GM19463 (cell line): ENCODE measurements around the gene PDZD2.
"Not testable (repeated sequence)": the region's sequence is repeated elsewhere in the genome, so short reads cannot be mapped to it uniquely, and the experiment has no call there.

Experiments used
- ATAC-seq: cut with Tn5 transposase; IDR thresholded peaks from one replicate; pipeline ENCODE4 v1.9.1; 2021; ENCODE audit warnings: mild to moderate bottlenecking, moderate library complexity; ENCODE audit not compliant: unreplicated experiment

The PDZD2 gene

GRCh38 chr5:31682851-31683250 is 43.9 kb downstream of the PDZD2 start:
- ATAC-seq: no peak

- no peak for ATAC-seq
Measured at GRCh38 chr5:31688515-31689092, 49.7 kb downstream of the PDZD2 start.

GRCh38 chr5:31691408-31691807 is 52.5 kb downstream of the PDZD2 start:
- ATAC-seq: not testable (repeated sequence)

GRCh38 chr5:31692561-31693221 is 53.8 kb downstream of the PDZD2 start:
- no peak for ATAC-seq

GRCh38 chr5:31698673-31699072 is 59.7 kb downstream of the PDZD2 start:
- ATAC-seq: no peak

GRCh38 chr5:31701642-31702299 is 62.8 kb downstream of the PDZD2 start:
- no peak for ATAC-seq

- ATAC-seq: no peak
Measured at GRCh38 chr5:31702712-31703111, 63.8 kb downstream of the PDZD2 start.

- ATAC-seq: no peak
Measured at GRCh38 chr5:31703757-31704156, 64.8 kb downstream of the PDZD2 start.

GRCh38 chr5:31706186-31706585 is 67.3 kb downstream of the PDZD2 start:
- no peak for ATAC-seq

GRCh38 chr5:31707329-31707728 is 68.4 kb downstream of the PDZD2 start:
- no peak for ATAC-seq

- no peak for ATAC-seq
Measured at GRCh38 chr5:31708089-31708488, 69.2 kb downstream of the PDZD2 start.

GRCh38 chr5:31711363-31711762 is 72.4 kb downstream of the PDZD2 start:
- ATAC-seq: no peak

- ATAC-seq: no peak
Measured at GRCh38 chr5:31711935-31712592, 73.1 kb downstream of the PDZD2 start.

GRCh38 chr5:31717561-31717960 is 78.6 kb downstream of the PDZD2 start:
- ATAC-seq: no peak

- ATAC-seq: no peak
Measured at GRCh38 chr5:31720004-31720403, 81.1 kb downstream of the PDZD2 start.

GRCh38 chr5:31720811-31721345 is 81.9 kb downstream of the PDZD2 start:
- no peak for ATAC-seq

- no peak for ATAC-seq
Measured at GRCh38 chr5:31722111-31722510, 83.2 kb downstream of the PDZD2 start.

GRCh38 chr5:31725996-31726395 is 87.1 kb downstream of the PDZD2 start:
- no peak for ATAC-seq

- no peak for ATAC-seq
Measured at GRCh38 chr5:31726952-31727351, 88.0 kb downstream of the PDZD2 start.

- no peak for ATAC-seq
Measured at GRCh38 chr5:31728039-31728438, 89.1 kb downstream of the PDZD2 start.

GRCh38 chr5:31728806-31729205 is 89.9 kb downstream of the PDZD2 start:
- ATAC-seq: not testable (repeated sequence)

GRCh38 chr5:31730139-31730538 is 91.2 kb downstream of the PDZD2 start:
- ATAC-seq: no peak
